H9 (cell line): Measurements from ENCODE around the gene OIP5. TPM values are rescaled to one million over a fixed set of nuclear protein-coding genes. Genes with fewer than 3 reads are reported as not detected.
A peak's percentile ranks its signal among the peaks of the same experiment; 100 is the strongest.

ENCODE experiments used
- DNase-seq: peaks from one replicate; pipeline ENCODE4 v3.0.0-alpha.2; 2017
- H2AFZ ChIP-seq: one replicate; pipeline ENCODE4 v1.6.1; 2013; ENCODE audit warnings: mild to moderate bottlenecking, low read length, control low read depth, moderate library complexity
- H2AK5ac ChIP-seq: 2 replicates; pipeline ENCODE4 v1.6.1; 2013; ENCODE audit warnings: low read length, control low read depth, mixed read lengths; ENCODE audit not compliant: insufficient read length
- H2BK120ac ChIP-seq: one replicate; pipeline ENCODE4 v1.6.1; 2013; ENCODE audit warnings: low read depth, mild to moderate bottlenecking, low read length, control low read depth, inconsistent platforms; ENCODE audit not compliant: poor library complexity, severe bottlenecking
- H2BK12ac ChIP-seq: 2 replicates; pipeline ENCODE4 v1.6.1; 2013; ENCODE audit warnings: low read length, control low read depth, mixed read lengths, low read depth; ENCODE audit not compliant: insufficient read length
- H2BK15ac ChIP-seq: 2 replicates; pipeline ENCODE4 v1.6.1; 2013; ENCODE audit warnings: low read depth, low read length, control low read depth
- H2BK20ac ChIP-seq: one replicate; pipeline ENCODE4 v1.6.1; 2013; ENCODE audit warnings: low read depth, mild to moderate bottlenecking, low read length, control low read depth, inconsistent platforms; ENCODE audit not compliant: poor library complexity, severe bottlenecking
- H2BK5ac ChIP-seq: 2 replicates; pipeline ENCODE4 v1.6.1; 2013; ENCODE audit warnings: low read length, control low read depth, mixed read lengths; ENCODE audit not compliant: insufficient read length
- H3K14ac ChIP-seq: 2 replicates; pipeline ENCODE4 v1.6.1; 2013; ENCODE audit warnings: low read length, control low read depth; ENCODE audit not compliant: insufficient read depth
- H3K18ac ChIP-seq: 2 replicates; pipeline ENCODE4 v1.6.1; 2013; ENCODE audit warnings: low read depth, mild to moderate bottlenecking, mixed read lengths, low read length, control low read depth; ENCODE audit not compliant: insufficient read length
- H3K23ac ChIP-seq: 2 replicates; pipeline ENCODE4 v1.6.1; 2013; ENCODE audit warnings: low read length, control low read depth, mixed read lengths, low read depth; ENCODE audit not compliant: insufficient read length
- H3K23me2 ChIP-seq: 2 replicates; pipeline ENCODE4 v1.6.1; 2013; ENCODE audit warnings: low read depth, mild to moderate bottlenecking, mixed read lengths, low read length, control low read depth; ENCODE audit not compliant: insufficient read length, poor library complexity, severe bottlenecking
- H3K27ac ChIP-seq: 2 replicates; pipeline ENCODE4 v1.5.1; 2013; ENCODE audit warnings: low read length, control low read depth, mixed read lengths, low read depth; ENCODE audit not compliant: insufficient read length
- H3K27me3 ChIP-seq: 2 replicates; pipeline ENCODE4 v1.6.1; 2013; ENCODE audit warnings: low read length, control low read depth, inconsistent platforms; ENCODE audit not compliant: insufficient read depth
- H3K4ac ChIP-seq: 2 replicates; pipeline ENCODE4 v1.6.1; 2013; ENCODE audit warnings: low read depth, mild to moderate bottlenecking, control low read depth, inconsistent platforms, low read length, moderate library complexity
- H3K4me1 ChIP-seq: 2 replicates; pipeline ENCODE4 v1.6.1; 2013; ENCODE audit warnings: low read length, control low read depth, inconsistent platforms; ENCODE audit not compliant: insufficient read depth
- H3K4me2 ChIP-seq: 2 replicates; pipeline ENCODE4 v1.6.1; 2013; ENCODE audit warnings: low read length, control low read depth, mixed read lengths; ENCODE audit not compliant: insufficient read length, insufficient read depth
- H3K56ac ChIP-seq: 2 replicates; pipeline ENCODE4 v1.6.1; 2013; ENCODE audit warnings: low read depth, mild to moderate bottlenecking, mixed read lengths, low read length, control low read depth; ENCODE audit not compliant: insufficient read length
- H3K79me1 ChIP-seq: 2 replicates; pipeline ENCODE4 v1.6.1; 2013; ENCODE audit warnings: low read depth, mild to moderate bottlenecking, moderate library complexity, low read length, control low read depth, inconsistent platforms; ENCODE audit not compliant: insufficient read depth, poor library complexity, severe bottlenecking
- H3K79me2 ChIP-seq: 2 replicates; pipeline ENCODE4 v1.6.1; 2013; ENCODE audit warnings: low read length, control low read depth, inconsistent platforms; ENCODE audit not compliant: insufficient read depth
- H3K9ac ChIP-seq: 2 replicates; pipeline ENCODE4 v1.6.1; 2013; ENCODE audit warnings: low read length, control low read depth, mixed read lengths; ENCODE audit not compliant: insufficient read length; ENCODE audit errors: extremely low read depth
- H3K9me3 ChIP-seq: one replicate; pipeline ENCODE4 v1.6.1; 2013; ENCODE audit warnings: low read depth, low read length, inconsistent platforms; ENCODE audit not compliant: control insufficient read depth
- H3T11ph ChIP-seq: one replicate; pipeline ENCODE4 v1.6.1; 2013; ENCODE audit warnings: mild to moderate bottlenecking, low read length, control low read depth, inconsistent platforms
- H4K20me1 ChIP-seq: one replicate; pipeline ENCODE4 v1.6.1; 2013; ENCODE audit not compliant: control insufficient read depth, insufficient read length, insufficient read depth
- H4K5ac ChIP-seq: 2 replicates; pipeline ENCODE4 v1.6.1; 2013; ENCODE audit warnings: low read depth, mild to moderate bottlenecking, mixed read lengths, low read length, control low read depth; ENCODE audit not compliant: insufficient read length
- H4K8ac ChIP-seq: replicated peaks from 2 replicates; pipeline ENCODE4 v1.6.1; 2013; ENCODE audit warnings: low read length, control low read depth, mixed read lengths, low read depth; ENCODE audit not compliant: insufficient read length
- H4K91ac ChIP-seq: 2 replicates; pipeline ENCODE4 v1.6.1; 2013; ENCODE audit warnings: low read depth, mild to moderate bottlenecking, moderate library complexity, mixed read lengths, low read length, control low read depth; ENCODE audit not compliant: insufficient read length
- H3K27ac Mint-ChIP-seq, 3 experiments: 2 replicates in 2 of 3; 3 replicates in 1 of 3; pipeline ENCODE4 v1.8.0; 2020 to 2021; ENCODE audit warnings: mixed read lengths in 3 of 3, mild to moderate bottlenecking in 1 of 3, moderate library complexity in 1 of 3
- H3K27me3 Mint-ChIP-seq: 2 replicates; pipeline ENCODE4 v1.8.0; 2021; ENCODE audit warnings: low read depth, mild to moderate bottlenecking, moderate library complexity, mixed read lengths
- H3K36me3 Mint-ChIP-seq, 3 experiments: 2 replicates in 2 of 3; 3 replicates in 1 of 3; pipeline ENCODE4 v1.8.0; 2020 to 2021; ENCODE audit warnings: low read depth in 3 of 3, mixed read lengths in 3 of 3; ENCODE audit not compliant: insufficient read depth in 1 of 3
- H3K4me1 Mint-ChIP-seq, 2 experiments: 2 replicates each; pipeline ENCODE4 v1.8.0; 2020; ENCODE audit warnings: mixed read lengths in 2 of 2
- H3K4me3 Mint-ChIP-seq, 2 experiments: 2 replicates in 1 of 2; 3 replicates in 1 of 2; pipeline ENCODE4 v1.8.0; 2020 to 2021; ENCODE audit warnings: mild to moderate bottlenecking in 2 of 2, mixed read lengths in 2 of 2, moderate library complexity in 1 of 2
- H3K9me3 Mint-ChIP-seq, 2 experiments: 2 replicates in 1 of 2; 3 replicates in 1 of 2; pipeline ENCODE4 v1.8.0; 2020; ENCODE audit warnings: mild to moderate bottlenecking in 2 of 2, mixed read lengths in 2 of 2, moderate library complexity in 1 of 2
- CTCF ChIP-seq: fragments of 200-600 bp; sonication (generic); conservative IDR thresholded peaks from 3 replicates; pipeline ENCODE4 v1.8.0; 2021; ENCODE audit warnings: antibody characterized with exemption, mild to moderate bottlenecking
- whole genome bisulfite sequencing: extraction: QIAGEN DNeasy Blood & Tissue Kit; methylation state at CpG from one replicate; pipeline ENCODE4 v1.1.7; 2013; ENCODE audit warnings: missing lambda C conversion rate, low lambda C conversion rate, mixed read lengths; ENCODE audit not compliant: insufficient read length; ENCODE audit errors: extremely low coverage; 5-methylcytosine and 5-hydroxymethylcytosine counted together
- total RNA-seq: library from RNA; stranded (reverse); gene quantifications from 2 replicates; pipeline ENCODE4 v1.2.1, GENCODE V29; 2021

Gene OIP5
- total RNA-seq, 1 experiment from 2014 or later = 30.9 TPM

GRCh38 chr15:41333026-41333562 lies 703 bp upstream of the OIP5 start:
- Histone ChIP-seq H3K9me3 (no peaks in the 10 kb centered on the region), H3K18ac (peak overlapping the region; percentile 66), H2BK20ac (no peak overlapping the region), H3K23me2 (peaks cover 10% of the 10 kb centered on the region), H4K91ac (no peak overlapping the region), H2AK5ac (no peak overlapping the region), H4K5ac (no peak overlapping the region), H2AFZ (no peak overlapping the region), H3K27me3 (no peaks in the 10 kb centered on the region), H3K4ac (no peak overlapping the region; the same call in 1 of the 2 replicates), H3T11ph (no peak overlapping the region), H3K4me1 (no peaks in the 10 kb centered on the region), H3K4me2 (peak overlapping the region; percentile 73), H3K79me2 (peaks cover 12% of the 10 kb centered on the region; the same call in 1 of the 2 replicates), H3K23ac (no peak overlapping the region), H4K8ac (no peak overlapping the region), H3K79me1 (no peaks in the 10 kb centered on the region), H3K9ac (peak overlapping the region; percentile 84), H2BK120ac (no peak overlapping the region), H3K14ac (peak overlapping the region; percentile 65; the same call in 1 of the 2 replicates), H2BK12ac (no peak overlapping the region), H4K20me1 (no peaks in the 10 kb centered on the region), H3K27ac (peak overlapping the region; percentile 9), H2BK5ac (no peak overlapping the region), H3K56ac (no peak overlapping the region), H2BK15ac (no peak overlapping the region)
- Mint-ChIP-seq H3K36me3 (peaks cover 10 to 33% (median 17%) of the 10 kb centered on the region in 3 experiments), H3K9me3 (no peaks in the 10 kb centered on the region), H3K4me1 (peaks cover 15 to 23% of the 10 kb centered on the region in 2 experiments), H3K4me3 (peak overlapping the region; percentile 99 to 100), H3K27ac (peak overlapping the region; percentile 98 to 100 (median 99)), H3K27me3 (no peaks in the 10 kb centered on the region)
- WGBS = no CpG with 5 or more reads among the region's 26 CpGs
- TF ChIP-seq CTCF = no peak
- DNase-seq = no peak
